Liver (tissue), 9 donors: ENCODE results near the gene RNGTT. TPM values are rescaled to one million over a fixed set of nuclear protein-coding genes. Genes with fewer than 3 reads are reported as not detected.

Source experiments
- DNase-seq: peaks from one replicate; pipeline ENCODE4 v3.0.0-alpha.2; 2017; ENCODE audit warnings: low spot score
- H3K27ac ChIP-seq, 2 donors: one replicate each; pipeline ENCODE4 v1.7.0; 2013; ENCODE audit warnings: inconsistent platforms in 2 of 2, low read length in 2 of 2, control low read depth in 1 of 2, low read depth in 1 of 2, mild to moderate bottlenecking in 1 of 2
- H3K27me3 ChIP-seq, 4 donors: one replicate each; pipeline versions ENCODE4 v1.6.1 to v1.7.0; 2013; ENCODE audit warnings: low read length in 3 of 4, inconsistent platforms in 1 of 4, mild to moderate bottlenecking in 1 of 4, moderate library complexity in 1 of 4; ENCODE audit not compliant: control insufficient read depth in 4 of 4, insufficient read depth in 4 of 4
- H3K36me3 ChIP-seq, 4 donors: one replicate each; pipeline versions ENCODE4 v1.6.1 to v1.7.0; 2013; ENCODE audit warnings: low read length in 3 of 4, mild to moderate bottlenecking in 3 of 4, low read depth in 1 of 4, moderate library complexity in 1 of 4; ENCODE audit not compliant: control insufficient read depth in 4 of 4, insufficient read depth in 3 of 4
- H3K4me1 ChIP-seq, 4 donors: one replicate each; pipeline versions ENCODE4 v1.6.1 to v1.7.0; 2013; ENCODE audit warnings: low read length in 3 of 4, mild to moderate bottlenecking in 3 of 4, moderate library complexity in 1 of 4; ENCODE audit not compliant: control insufficient read depth in 4 of 4, insufficient read depth in 4 of 4
- H3K4me3 ChIP-seq, 3 donors: one replicate each; pipeline versions ENCODE4 v1.6.1 to v1.7.0; 2013; ENCODE audit warnings: low read length in 3 of 3, control low read depth in 1 of 3, low read depth in 1 of 3, mild to moderate bottlenecking in 1 of 3
- H3K9ac ChIP-seq, 2 donors: one replicate each; pipeline ENCODE4 v1.7.0; 2013; ENCODE audit warnings: low read length in 2 of 2, mild to moderate bottlenecking in 2 of 2, moderate library complexity in 2 of 2, control low read depth in 1 of 2, low read depth in 1 of 2
- H3K9me3 ChIP-seq, 4 donors: one replicate each; pipeline versions ENCODE4 v1.6.1 to v1.7.0; 2013; ENCODE audit warnings: low read length in 3 of 4; ENCODE audit not compliant: control insufficient read depth in 4 of 4
- ATF3 ChIP-seq: IDR thresholded peaks from 2 replicates; pipeline ENCODE4 v1.6.1; 2016; ENCODE audit warnings: antibody characterized with exemption
- CTCF ChIP-seq: fragments of 150-350 bp; IDR thresholded peaks from 2 replicates; pipeline ENCODE4 v1.5.1; 2017; ENCODE audit warnings: improper control_type of control experiment, low read depth, low read length; ENCODE audit not compliant: missing input control
- EGR1 ChIP-seq, 2 donors: IDR thresholded peaks; 2 replicates each; pipeline ENCODE4 v1.6.1; 2016 to 2018; ENCODE audit warnings: antibody characterized with exemption in 2 of 2, low read depth in 2 of 2
- FOXA1 ChIP-seq: IDR thresholded peaks from 2 replicates; pipeline ENCODE4 v1.6.1; 2016; ENCODE audit warnings: antibody characterized with exemption
- FOXA2 ChIP-seq: IDR thresholded peaks from 2 replicates; pipeline ENCODE4 v1.6.1; 2016; ENCODE audit warnings: antibody characterized with exemption
- GABPA ChIP-seq, 2 donors: IDR thresholded peaks in 1 of 2; conservative IDR thresholded peaks in 1 of 2; 2 replicates each; pipeline ENCODE4 v1.6.1; 2016; ENCODE audit warnings: antibody characterized with exemption in 2 of 2, mild to moderate bottlenecking in 1 of 2, moderate library complexity in 1 of 2
- HNF4A ChIP-seq, 2 donors: conservative IDR thresholded peaks; 2 replicates each; pipeline ENCODE4 v1.6.1; 2016; ENCODE audit warnings: antibody characterized with exemption in 2 of 2, mild to moderate bottlenecking in 2 of 2
- HNF4G ChIP-seq: IDR thresholded peaks from 2 replicates; pipeline ENCODE4 v1.6.1; 2016; ENCODE audit warnings: antibody characterized with exemption
- JUND ChIP-seq, 2 donors: IDR thresholded peaks; 2 replicates each; pipeline ENCODE4 v1.6.1; 2016; ENCODE audit warnings: antibody characterized with exemption in 2 of 2
- MAX ChIP-seq: IDR thresholded peaks from 2 replicates; pipeline ENCODE4 v1.6.1; 2016; ENCODE audit warnings: antibody characterized with exemption
- NR2F2 ChIP-seq: IDR thresholded peaks from 2 replicates; pipeline ENCODE4 v1.6.1; 2016; ENCODE audit warnings: antibody characterized with exemption
- RAD21 ChIP-seq, 2 donors: IDR thresholded peaks; 2 replicates each; pipeline ENCODE4 v1.6.1; 2016; ENCODE audit warnings: antibody characterized with exemption in 2 of 2, mild to moderate bottlenecking in 2 of 2
- REST ChIP-seq: IDR thresholded peaks from 2 replicates; pipeline ENCODE4 v1.6.1; 2016; ENCODE audit warnings: antibody characterized with exemption, mild to moderate bottlenecking
- RXRA ChIP-seq, 2 donors: IDR thresholded peaks; 2 replicates each; pipeline ENCODE4 v1.6.1; 2017 to 2018; ENCODE audit warnings: antibody characterized with exemption in 2 of 2, mild to moderate bottlenecking in 1 of 2
- SP1 ChIP-seq: IDR thresholded peaks from 2 replicates; pipeline ENCODE4 v1.6.1; 2018; ENCODE audit warnings: antibody characterized with exemption, mild to moderate bottlenecking
- TAF1 ChIP-seq: conservative IDR thresholded peaks from 2 replicates; pipeline ENCODE4 v1.6.1; 2016; ENCODE audit warnings: antibody characterized with exemption, mild to moderate bottlenecking
- YY1 ChIP-seq: IDR thresholded peaks from 2 replicates; pipeline ENCODE4 v1.6.1; 2016; ENCODE audit warnings: antibody characterized with exemption, mild to moderate bottlenecking
- ZBTB33 ChIP-seq: IDR thresholded peaks from 2 replicates; pipeline ENCODE4 v1.6.1; 2016; ENCODE audit warnings: antibody characterized with exemption
- WGBS: extraction: QIAGEN DNeasy Blood & Tissue Kit; methylation state at CpG from one replicate; pipeline ENCODE4 v1.1.7; 2013; 5-methylcytosine and 5-hydroxymethylcytosine counted together
- polyA plus RNA-seq, 2 donors: library from polyadenylated mRNA; stranded (reverse) in 1 of 2; unstranded in 1 of 2; fragments of 200-250 nt in 1 of 2; fragments of >200 nt in 1 of 2; fragmentation: Nextera tagmentation in 1 of 2; extraction: Ambion mirVana in 1 of 2; gene quantifications; one replicate each; pipeline versions ENCODE4 v1.2.1 to v1.2.3, GENCODE V29; 2013 to 2015
- total RNA-seq, 2 donors: library from RNA; depleted of rRNA; stranded (reverse); fragments of >200 nt; gene quantifications; one replicate each; pipeline ENCODE4 v1.2.3, GENCODE V29; 2014
- donor health status: healthy.
- donor health status: healthy.
- donor health status: healthy.
- donor health status: healthy.
- donor health status: healthy.

RNGTT gene
- total and polyA plus RNA-seq, 4 donors, result 4.1 to 20.8 (median 7.2) TPM

GRCh38 chr6:88698661-88699060, 264.8 kb downstream of the RNGTT start:
- Histone ChIP-seq H3K36me3 (no peaks in the 10 kb centered on the region), H3K9me3 (peaks cover 0 to 3% (median 0%) of the 10 kb centered on the region in 4 donors), H3K4me3 (no peak overlapping the region), H3K4me1 (no peaks in the 10 kb centered on the region), H3K9ac (no peak overlapping the region), H3K27ac (no peak overlapping the region), H3K27me3 (no peaks in the 10 kb centered on the region)
- no peak for TF ChIP-seq SP1
- DNase-seq, result no peak
- WGBS, result 95% methylated on average over 5 of the region's 5 CpGs

GRCh38 chr6:88695937-88696336, 267.5 kb downstream of the RNGTT start:
- no peaks in the 10 kb centered on the region for H3K4me1 ChIP-seq
- peaks cover 0 to 3% (median 0%) of the 10 kb centered on the region in 4 donors for H3K9me3 ChIP-seq
- H3K4me3 ChIP-seq, result no peak overlapping the region
- H3K9ac ChIP-seq, result no peak overlapping the region
- 93% methylated on average over 4 of the region's 4 CpGs for WGBS
- DNase-seq, result no peak
- H3K36me3 ChIP-seq, result no peaks in the 10 kb centered on the region
- H3K27ac ChIP-seq, result no peak overlapping the region
- no peak for TF ChIP-seq SP1
- TF ChIP-seq FOXA2, result no peak
- TF ChIP-seq YY1, result no peak
- no peak for TF ChIP-seq HNF4A (conservative IDR thresholded peaks at IDR 0.05)
- TF ChIP-seq RXRA (IDR thresholded peaks at IDR 0.05), result no peak
- no peak for TF ChIP-seq ZBTB33
- no peak for TF ChIP-seq CTCF
- TF ChIP-seq RAD21 (IDR thresholded peaks at IDR 0.05), result no peak
- no peak for TF ChIP-seq FOXA1
- TF ChIP-seq MAX, result no peak
- TF ChIP-seq REST, result no peak
- no peak for TF ChIP-seq TAF1
- no peak for TF ChIP-seq JUND (IDR thresholded peaks at IDR 0.05)
- TF ChIP-seq HNF4G, result no peak
- no peak for TF ChIP-seq NR2F2
- no peak for TF ChIP-seq GABPA (IDR thresholded peaks at IDR 0.05 in 1 of 2, conservative IDR thresholded peaks at IDR 0.05 in 1 of 2)
- no peak for TF ChIP-seq EGR1 (IDR thresholded peaks at IDR 0.05; ENCODE audit: low read depth in 2 of 2)
- TF ChIP-seq ATF3, result no peak
- no peaks in the 10 kb centered on the region for H3K27me3 ChIP-seq
